ENCODE measurements around the gene CARD18.

DNA sequence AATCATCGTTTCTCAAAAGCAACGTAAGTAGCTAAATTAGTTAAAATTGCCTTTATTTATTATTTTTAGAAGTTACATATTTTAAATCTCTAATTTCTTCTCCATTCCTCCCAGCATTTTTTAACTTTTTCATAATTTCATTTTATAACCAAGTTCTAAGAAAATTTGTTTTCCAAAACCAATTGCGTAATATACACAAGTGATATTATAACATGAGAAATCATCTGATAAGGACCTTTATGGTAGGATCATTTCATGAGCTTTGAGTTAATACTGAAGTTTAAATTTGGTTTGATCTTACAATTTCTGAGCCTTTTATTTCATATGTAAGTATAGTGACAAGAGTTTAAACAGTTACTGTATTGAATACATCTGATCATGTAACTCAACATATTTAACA, 27.7 kb upstream of the CARD18 start:
- TF ChIP-seq, protein P1, sequence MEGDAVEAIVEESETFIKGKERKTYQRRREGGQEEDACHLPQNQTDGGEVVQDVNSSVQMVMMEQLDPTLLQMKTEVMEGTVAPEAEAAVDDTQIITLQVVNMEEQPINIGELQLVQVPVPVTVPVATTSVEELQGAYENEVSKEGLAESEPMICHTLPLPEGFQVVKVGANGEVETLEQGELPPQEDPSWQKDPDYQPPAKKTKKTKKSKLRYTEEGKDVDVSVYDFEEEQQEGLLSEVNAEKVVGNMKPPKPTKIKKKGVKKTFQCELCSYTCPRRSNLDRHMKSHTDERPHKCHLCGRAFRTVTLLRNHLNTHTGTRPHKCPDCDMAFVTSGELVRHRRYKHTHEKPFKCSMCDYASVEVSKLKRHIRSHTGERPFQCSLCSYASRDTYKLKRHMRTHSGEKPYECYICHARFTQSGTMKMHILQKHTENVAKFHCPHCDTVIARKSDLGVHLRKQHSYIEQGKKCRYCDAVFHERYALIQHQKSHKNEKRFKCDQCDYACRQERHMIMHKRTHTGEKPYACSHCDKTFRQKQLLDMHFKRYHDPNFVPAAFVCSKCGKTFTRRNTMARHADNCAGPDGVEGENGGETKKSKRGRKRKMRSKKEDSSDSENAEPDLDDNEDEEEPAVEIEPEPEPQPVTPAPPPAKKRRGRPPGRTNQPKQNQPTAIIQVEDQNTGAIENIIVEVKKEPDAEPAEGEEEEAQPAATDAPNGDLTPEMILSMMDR (IDR thresholded peaks at IDR 0.05) = no peak
- TF ChIP-seq POLR2A (IDR thresholded peaks at IDR 0.05) = no peak
